Colon (tissue), 2 donors: ENCODE results near the gene C5orf15.
"Not testable (repeated sequence)": the region's sequence is repeated elsewhere in the genome, so short reads cannot be mapped to it uniquely, and the experiment has no call there.

ENCODE experiments used
- FAIRE-seq: peaks from 2 replicates; lab custom pipeline; 2012; peaks lifted over from hg19 to GRCh38; lab: Jason Lieb, UNC
- donor health status: control.
- donor health status: control.

Gene C5orf15

DNA sequence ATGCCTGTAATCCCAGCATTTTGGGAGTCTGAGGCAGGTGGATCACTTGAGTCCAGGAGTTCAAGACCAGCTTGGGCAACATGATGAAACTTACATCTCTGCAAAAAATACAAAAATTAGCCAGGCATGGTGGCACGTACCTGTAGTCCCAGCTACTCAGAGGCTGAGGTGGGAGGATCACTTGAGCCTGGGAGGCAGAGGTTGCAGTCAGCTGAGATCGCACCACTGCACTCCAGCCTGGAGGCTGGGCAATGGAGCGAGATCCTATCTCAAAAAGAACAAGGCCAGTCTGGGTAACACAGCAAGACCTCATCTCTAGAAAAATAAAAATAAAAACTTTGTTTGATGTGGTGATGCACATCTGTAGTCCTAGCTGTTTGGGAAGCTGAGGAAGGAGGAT is 30.8 kb downstream of the C5orf15 start:
- FAIRE-seq: not testable (repeated sequence)

DNA sequence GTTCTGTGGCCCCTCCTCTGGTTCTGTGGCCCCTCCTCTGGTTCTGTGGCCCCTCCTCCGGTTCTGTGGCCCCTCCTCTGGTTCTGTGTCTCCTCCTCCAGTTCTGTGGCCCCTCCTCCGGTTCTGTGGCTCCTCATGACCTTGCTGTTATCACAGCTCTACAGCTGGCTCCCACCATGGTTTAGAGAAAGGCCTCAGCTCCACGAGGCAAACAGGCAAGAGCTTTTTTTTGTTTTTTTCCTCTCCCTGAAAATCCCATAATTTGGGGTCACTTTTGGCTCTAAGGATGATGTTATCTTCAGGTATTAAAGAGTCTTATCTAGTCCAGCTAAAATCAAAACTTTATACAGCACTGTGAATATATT is 31.8 kb downstream of the C5orf15 start:
- no peak for FAIRE-seq

DNA sequence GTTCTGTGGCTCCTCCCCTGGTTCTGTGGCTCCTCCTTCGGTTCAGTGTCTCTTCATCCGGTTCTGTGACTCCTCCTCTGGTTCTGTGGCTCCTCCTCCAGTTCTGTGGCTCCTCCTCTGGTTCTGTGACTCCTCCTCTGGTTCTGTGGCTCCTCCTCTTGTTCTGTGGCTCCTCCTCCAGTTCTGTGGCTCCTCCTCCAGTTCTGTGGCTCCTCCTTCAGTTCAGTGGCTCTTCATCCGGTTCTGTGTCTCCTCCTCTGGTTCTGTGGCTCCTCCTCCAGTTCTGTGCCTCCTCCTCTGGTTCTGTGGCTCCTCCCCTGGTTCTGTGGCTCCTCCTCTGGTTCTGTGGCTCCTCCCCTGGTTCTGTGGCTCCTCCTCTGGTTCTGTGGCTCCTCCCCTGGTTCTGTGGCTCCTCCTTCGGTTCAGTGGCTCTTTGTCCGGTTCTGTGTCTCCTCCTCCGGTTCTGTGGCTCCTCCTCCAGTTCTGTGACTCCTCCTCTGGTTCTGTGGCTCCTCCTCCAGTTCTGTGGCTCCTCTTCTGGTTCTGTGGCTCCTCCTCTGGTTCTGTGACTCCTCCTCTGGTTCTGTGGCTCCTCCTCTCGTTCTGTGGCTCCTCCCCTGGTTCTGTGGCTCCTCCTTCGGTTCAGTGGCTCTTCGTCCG is 32.3 kb downstream of the C5orf15 start:
- not testable (repeated sequence) for FAIRE-seq

DNA sequence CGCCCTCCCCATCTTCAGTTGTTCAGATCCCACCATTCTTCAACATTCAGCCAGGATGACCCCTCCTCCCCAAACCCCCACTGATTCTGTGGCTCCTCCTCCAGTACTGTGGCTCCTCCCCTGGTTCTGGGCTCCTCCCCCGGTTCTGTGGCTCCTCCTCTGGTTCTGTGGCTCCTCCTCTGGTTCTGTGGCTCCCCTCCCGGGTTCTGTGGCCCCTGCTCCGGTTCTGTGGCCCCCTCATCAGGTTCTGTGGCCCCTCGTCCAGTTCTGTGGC is 32.8 kb downstream of the C5orf15 start:
- no peak for FAIRE-seq

DNA sequence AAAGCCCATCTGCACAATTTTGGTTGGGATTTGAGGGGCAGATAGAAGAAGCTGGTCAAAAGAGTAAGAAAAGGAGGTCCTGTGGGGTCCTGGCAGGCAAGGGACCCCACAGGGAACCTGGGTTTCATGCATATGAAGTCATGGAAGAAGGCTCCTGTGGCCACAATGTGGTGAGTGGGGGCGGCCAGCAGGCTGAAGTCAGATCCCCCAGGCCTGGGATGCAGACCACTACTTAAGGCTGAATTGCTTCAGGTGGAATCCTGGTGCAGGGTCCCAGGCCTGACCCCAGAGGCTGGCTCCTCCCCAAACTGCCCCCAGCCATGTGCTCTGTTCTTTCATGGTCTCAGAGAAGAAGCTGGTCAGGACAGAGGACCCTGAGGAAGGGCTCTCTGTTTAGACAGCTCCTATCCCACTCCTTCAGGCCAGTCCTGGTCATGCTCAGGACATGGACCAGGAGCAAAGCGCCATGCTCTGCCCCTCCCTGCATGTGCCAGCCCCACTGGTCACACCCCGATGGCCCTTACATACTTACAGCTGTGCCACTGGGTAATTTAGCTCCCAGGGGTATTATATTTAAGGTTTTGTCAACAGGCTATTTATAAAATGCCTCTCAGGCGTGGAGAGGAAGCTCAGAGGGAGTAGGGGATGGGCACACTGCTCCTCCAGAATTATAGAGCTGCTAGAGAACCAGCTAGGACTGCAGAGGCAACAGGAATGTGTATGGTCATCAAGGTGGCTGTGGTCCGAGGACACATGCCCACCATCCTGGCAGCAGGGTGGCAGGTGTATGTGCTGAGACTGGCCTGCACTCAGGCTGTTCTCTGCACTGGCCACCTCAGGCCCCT is 33.4 kb downstream of the C5orf15 start:
- no peak for FAIRE-seq

DNA sequence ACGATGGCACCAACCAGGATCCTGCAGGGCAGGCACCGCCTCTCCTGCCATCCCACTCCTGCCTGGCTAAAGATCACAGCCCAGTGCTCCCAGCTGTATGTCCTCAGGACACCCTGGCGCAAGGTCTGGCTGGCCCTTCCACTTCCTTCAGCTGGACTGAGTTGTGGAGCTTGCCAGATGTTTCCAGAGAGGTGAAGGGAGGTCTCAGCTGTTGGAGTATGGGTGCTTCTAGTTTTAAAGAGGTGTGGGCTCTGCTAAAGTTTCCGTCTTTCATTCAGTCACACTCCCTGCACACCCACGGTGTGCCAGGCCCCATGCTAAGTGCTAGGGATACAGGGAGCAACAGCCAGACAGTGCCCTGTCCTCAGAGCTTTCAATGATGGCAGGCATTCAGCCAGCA is 34.1 kb downstream of the C5orf15 start:
- no peak for FAIRE-seq

DNA sequence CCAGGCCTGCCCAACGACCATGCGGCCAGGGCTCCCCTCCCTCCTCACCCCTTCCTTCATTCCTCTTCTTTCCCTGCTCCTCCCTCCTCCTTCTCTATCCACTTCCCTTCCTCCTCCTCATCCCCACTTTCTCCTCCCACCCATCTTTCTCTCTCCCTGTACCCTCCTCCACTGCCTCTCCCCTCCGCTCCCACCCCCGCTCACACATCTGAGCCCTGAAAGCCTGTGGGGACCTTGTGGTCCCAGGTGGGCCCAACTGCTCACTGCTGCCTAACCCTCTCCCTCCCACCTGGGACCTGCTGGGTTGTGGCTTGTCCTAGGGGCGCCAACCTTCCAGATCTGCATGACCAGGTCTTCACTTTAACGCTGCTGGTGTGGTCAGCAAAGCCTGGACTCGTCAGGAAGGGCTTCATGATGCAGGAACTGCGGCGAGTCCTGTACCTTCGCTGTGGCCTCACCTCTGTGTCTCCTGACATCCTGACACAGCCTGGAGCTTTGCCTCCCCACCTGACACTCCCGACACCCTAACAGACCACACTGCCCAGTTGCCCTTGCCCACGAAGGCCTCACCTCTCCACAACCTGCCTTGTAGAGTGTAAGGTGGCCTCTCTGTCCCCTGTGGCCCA is 34.6 kb downstream of the C5orf15 start:
- no peak for FAIRE-seq

DNA sequence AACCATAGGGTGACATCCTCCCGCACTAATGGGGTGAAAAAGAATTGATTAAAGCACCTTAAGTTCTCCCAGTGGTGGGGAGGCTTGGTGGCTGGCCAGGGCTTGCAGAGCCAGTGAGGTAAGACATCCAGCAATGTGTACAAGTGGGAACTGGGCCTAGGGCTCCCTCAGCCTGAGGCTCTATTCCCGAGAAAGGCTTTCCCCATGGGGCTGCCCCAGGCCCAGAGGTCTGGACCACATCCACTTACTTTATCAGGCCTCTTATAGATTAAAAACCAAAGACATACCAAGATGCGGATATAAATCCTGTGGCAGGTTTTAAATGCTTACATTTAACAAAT is 35.3 kb downstream of the C5orf15 start:
- no peak for FAIRE-seq

DNA sequence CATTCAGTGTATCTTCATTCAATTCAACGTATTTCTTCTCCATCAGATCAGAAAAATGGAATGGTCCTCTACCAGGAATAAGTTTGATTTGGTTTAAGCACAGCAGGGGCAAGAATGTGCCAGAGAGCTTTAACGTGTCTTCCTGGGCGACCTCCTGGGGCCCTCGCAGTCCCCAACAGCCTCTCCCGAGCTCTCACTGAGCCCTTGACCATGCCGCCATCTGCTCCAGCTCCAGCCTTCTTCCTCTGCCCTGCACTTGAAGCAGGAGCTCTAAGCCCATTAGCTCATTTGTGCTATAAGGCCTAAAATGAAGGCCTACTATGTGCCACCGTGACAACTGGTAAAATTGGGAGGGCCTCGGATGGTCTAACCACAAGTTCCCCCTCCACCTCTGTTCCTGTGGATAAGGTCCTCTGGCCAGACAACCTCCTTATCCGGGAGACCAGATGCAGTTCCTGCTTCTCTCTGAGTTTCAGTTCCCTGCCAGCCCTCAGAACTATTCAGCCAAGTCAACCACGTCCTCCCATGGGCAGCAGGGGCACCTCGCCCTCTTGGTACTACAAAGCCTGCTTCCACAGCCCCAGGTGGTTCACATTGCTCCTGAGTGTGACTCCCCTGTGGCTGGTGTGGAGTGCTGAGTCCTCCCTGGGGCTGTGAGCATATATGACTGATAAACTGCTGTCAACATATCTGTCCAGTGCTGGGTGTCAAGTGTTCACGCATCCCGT is 35.8 kb downstream of the C5orf15 start:
- no peak for FAIRE-seq

DNA sequence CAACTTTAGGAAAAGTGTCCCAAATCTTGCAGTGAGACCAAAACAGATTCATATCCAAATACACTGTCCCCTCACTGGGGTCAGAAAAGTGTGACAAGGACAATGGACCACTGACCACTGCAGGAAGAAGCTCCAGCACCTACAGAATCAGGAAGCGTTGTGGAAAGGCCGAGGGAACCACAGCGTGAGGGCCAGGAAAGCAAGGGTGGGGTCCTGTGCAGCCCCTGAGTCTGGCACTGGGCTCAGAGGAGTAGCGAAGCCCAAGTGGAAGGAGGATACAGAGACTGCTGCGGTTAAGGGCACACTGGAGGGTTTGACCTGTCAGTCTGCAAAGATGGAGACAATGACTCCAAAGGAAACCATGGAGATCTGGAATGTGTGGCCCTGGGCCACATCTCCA is 36.9 kb downstream of the C5orf15 start:
- no peak for FAIRE-seq

DNA sequence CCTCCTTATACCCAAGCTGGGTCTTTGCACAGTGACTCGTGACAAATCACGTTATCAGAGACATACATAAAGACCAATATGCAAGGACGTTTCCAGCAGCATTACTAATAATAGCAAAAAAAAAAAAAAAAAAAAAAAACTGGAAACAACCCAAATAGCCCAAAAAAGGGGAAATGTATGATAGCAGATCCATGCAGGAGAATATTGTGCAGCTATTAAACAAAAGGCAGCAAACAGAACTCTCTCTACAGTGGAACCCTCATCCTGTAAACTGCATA is 37.7 kb downstream of the C5orf15 start:
- no peak for FAIRE-seq

DNA sequence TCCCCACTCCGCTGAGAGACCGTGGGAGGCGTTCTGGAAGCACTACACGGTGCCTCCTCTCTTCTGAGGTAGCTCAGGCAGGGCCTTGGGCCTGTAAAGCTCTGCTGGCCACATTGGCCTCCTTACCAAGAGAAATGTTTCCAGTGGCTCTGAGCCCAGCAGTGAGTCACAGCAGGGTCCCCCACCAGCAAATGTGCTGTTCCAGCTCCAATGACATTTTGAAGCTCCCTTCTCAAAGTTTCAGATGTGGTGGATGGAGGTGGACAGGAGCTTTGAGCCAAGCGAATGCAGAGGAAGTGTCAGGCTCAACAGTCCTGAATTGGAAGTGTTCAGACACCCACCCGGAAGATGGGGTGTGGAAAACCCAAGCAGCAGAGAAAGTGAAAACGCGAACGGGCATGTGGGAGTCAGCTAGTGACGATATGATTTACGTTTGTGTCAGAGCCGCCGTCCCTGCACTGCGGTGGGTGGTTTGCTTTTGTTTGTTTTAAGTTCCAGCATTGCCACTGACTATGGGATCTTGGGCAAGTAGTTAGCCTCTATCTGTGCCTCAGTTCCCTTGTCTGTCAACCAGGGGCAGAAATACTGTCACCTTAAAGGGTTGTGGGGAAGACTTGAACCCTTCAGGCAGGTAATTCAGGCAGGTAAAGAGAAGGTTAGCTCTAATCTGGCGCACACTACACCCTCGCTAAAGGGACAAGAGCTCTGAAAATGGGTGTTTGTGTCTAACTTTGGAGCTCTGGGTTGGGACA is 38.2 kb downstream of the C5orf15 start:
- no peak for FAIRE-seq

DNA sequence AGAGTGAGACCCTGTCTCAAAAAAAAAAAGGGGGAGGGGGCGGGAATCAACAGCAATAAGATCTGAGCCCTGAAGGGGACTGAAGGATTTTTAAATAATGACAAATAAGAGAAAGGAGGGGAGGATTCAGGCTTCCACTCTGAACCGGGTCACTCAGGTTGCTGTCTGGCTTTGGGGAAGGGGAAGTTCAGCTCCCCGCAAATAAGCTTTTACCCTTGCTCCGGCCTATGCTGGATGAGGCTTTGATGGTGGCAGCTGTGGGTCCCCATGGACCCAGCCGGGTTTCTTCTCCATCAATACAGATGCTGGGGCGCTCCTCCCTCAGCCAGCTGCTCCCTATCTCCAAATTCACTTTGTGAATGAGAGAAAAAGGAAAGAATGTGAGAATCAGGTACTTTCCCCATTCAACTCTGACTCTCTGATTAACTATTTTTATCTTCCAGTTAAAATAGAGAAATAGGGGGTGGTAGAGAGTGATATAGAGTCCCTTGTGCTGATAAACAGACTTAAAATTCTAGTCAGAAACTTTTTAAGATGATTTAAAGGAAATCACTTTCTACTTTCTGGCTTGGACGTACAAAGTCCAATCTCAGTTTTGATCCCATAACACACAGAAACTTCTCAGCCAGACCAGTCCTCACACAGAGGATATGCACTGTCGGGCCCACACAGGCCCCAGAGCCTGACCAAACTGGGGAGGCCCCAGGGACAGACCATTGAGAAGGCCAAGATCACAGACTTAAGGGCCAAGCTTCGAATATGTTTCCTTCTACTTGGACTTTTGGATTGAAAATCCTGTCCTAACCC is 39.6 kb downstream of the C5orf15 start:
- no peak for FAIRE-seq

DNA sequence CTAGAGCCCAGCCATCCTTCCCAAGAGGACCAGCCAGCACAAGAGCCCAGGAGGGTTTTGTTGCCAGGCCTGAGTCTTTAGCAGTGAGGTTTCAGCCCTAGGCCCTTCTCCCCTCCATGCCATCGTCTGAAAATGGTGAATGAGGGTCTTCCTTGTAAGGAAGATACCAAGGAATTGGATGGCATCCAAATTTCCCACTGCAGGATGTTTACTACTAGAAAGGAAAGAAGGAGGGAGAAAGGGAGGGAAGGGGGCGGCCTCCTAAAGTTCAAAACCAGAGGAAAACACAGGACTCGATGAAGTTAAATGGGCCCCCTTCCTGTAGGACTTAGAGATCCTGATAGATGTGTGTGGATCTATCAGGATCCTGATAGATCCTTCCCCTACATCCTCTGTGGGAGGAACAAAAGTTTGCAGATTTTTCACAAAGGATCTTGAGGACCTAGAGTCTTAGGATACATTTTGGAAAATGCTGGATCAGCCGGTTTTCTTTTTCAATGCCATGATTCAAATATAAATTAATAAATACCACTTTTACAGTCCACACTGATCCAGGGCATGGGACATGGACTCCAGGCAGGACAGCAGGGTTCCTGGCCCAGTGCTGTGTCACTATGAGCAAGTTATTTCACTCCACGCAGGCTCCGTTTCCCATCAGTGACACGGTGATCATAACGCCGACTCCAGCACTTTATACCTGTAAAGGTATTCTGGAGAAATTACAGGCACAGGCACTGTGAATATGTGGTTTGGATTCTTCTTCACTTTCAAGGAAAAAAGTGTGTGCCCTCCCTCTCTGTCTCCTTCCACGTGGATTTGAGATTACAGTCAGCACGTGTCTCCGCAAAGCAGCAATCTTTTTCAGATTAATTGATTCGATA is 40.9 kb downstream of the C5orf15 start:
- no peak for FAIRE-seq

DNA sequence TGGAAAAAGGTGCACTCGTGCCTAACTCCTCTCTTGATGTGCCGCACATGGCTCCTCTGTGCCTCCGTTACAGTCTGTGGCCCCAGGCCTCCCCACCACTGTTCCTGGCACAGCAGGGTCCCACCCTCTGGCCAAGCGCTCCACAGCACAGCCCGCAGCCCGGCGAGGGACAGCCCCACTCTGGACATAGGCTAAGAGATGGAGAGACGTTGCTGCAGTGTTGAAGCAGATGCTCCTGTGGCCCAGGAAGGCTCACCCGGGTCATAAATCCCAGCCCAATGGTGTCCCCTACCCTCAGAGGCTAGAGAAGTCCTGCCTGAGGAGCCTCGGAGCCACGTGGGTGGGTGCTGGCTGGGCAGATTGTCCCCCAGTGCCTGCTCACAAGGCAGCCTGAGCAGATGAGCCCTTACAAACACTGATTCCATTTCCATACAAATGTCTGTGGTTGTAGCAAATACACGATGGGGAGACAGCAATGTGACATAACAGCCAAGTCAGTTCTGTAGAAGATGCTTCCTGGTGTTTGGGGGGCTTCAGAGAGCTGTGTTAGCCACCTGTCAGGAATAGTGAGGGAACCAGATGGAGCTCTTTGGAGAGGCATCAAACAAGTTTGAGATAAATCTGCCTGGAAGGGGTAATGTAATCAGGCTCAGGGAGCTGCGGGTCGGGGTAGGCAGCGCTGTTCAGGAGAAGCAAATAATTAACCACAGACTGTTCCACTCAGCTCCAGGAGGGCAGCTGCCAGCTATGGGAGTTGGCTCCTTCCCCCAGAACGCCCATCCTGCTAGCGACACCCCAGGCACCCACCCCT is 41.7 kb downstream of the C5orf15 start:
- FAIRE-seq: no peak

DNA sequence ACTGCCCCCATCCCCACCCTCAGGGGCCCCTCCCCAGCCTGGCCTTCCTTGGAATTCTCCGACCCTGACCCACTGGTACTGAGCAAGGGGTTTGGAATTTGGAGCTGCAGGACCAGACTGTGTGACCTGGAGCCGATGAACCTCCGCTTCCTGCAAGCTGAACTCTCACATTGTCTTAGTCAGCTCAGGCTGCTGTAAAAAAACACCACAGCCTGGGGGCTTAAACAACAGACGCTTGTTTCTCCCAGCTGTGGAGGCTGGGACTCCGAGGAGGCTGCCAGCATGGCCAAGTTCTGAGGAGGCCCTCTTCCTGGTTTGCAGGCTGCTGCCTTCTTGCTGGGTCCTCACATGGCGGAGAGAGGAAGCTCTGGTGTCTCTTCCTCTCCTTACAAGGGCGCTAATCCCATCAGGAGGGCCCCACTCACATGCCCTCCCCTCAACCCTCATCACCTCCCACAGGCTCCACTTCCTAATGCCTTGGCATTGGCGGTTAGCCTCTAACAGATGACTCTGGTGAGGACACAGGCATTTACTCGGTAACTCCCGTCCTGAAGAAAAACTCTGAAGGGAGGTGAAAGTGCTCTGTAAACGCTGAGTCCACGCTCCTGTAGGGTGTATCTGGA is 42.4 kb downstream of the C5orf15 start:
- FAIRE-seq: no peak

DNA sequence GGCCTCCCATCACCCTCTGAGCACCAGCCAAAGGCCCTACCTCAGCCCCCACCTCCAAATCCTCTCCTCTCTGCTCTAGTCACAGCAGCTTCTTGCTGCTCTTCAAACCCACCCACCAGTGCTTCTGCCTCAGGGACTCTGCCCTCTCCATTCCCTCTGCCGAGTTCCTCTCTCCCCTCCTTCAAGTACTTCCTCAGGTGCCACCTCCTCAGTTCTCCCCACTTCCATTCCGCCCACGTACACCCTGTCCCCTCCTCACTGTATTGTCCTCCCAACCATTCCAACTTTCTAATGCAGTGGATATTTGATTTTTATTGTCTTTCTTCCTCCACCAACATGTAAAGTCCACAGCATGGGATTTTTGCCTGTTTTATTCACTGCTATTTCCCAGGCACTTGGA is 43.2 kb downstream of the C5orf15 start:
- FAIRE-seq: no peak

DNA sequence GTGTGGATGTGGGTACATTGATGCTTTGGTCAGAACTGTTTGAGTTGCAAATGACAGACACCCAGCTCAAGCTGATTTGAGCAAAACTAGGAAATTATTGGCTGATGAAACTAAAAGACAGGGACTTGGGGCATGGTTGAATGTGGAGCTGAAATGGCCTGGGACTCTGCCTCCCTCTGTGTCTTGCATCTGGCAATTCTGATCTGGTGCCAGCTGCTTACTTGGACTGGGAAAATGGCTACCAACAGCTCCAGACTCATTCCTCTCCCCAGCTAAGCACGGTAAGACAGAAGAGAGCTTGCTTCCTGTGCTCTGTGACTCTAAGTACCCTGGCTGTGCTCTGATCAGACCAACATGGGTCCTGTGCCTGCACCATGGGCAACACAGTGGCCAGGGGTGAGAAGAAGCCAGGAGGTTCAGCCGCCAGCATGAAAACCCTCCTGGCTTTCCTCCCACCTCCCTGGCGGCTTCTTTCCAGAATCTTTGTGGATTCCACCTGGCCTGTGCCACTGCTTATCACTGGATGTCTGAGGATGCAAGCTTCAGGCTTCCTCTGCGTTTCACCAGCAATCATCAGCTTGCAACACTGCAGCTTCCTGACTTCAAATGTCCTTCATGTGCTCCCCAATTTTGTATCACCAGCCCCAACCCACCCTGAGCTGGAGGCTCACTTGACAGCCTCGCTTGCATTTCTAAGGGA is 44.1 kb downstream of the C5orf15 start:
- FAIRE-seq: no peak

DNA sequence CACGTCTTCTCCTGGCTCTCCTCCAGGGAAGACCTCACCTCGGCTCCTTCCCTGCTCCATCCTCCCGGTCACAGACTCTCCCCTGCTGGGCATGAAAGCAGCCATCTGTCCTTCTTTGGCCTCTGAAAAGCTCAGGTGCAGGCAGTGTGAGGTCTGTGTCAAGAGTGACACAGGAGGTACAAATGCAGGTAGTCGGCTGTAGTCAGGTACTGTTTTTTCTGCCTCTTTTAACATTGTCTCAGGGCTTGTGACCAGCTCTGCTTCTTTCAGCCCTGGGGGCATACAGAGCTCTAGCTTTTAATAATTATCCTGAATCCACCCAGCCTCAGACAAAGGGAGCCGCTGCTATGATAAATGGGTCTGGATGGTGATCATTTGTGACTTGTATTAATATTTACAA is 46.4 kb downstream of the C5orf15 start:
- FAIRE-seq: no peak
